Nephron (organoid): ENCODE results near the gene PEX6.
A peak's percentile ranks its signal among the peaks of the same experiment; 100 is the strongest.

ENCODE experiments used
- H3K27ac Mint-ChIP-seq, 3 experiments: 2 replicates each; pipeline ENCODE4 v1.8.0; 2020; ENCODE audit warnings: mixed read lengths in 3 of 3, mild to moderate bottlenecking in 2 of 3, moderate library complexity in 1 of 3
- H3K27me3 Mint-ChIP-seq: 2 replicates; pipeline ENCODE4 v1.8.0; 2021; ENCODE audit warnings: low read depth, mild to moderate bottlenecking, moderate library complexity, mixed read lengths
- H3K36me3 Mint-ChIP-seq: 2 replicates; pipeline ENCODE4 v1.8.0; 2020; ENCODE audit warnings: low read depth, mixed read lengths
- H3K4me1 Mint-ChIP-seq: 2 replicates; pipeline ENCODE4 v1.8.0; 2020; ENCODE audit warnings: mixed read lengths
- H3K4me3 Mint-ChIP-seq, 3 experiments: 2 replicates each; pipeline ENCODE4 v1.8.0; 2020; ENCODE audit warnings: mild to moderate bottlenecking in 3 of 3, mixed read lengths in 3 of 3, moderate library complexity in 2 of 3
- H3K9me3 Mint-ChIP-seq: 2 replicates; pipeline ENCODE4 v1.8.0; 2020; ENCODE audit warnings: mixed read lengths
- TF ChIP-seq, protein P1 (sequence below), 3 experiments: fragments of 200-600 bp; sonication (generic); IDR thresholded peaks; one replicate each; pipeline ENCODE4 v1.5.0; 2021; ENCODE audit warnings: antibody characterized with exemption in 3 of 3; ENCODE audit not compliant: unreplicated experiment in 3 of 3

Gene PEX6

DNA sequence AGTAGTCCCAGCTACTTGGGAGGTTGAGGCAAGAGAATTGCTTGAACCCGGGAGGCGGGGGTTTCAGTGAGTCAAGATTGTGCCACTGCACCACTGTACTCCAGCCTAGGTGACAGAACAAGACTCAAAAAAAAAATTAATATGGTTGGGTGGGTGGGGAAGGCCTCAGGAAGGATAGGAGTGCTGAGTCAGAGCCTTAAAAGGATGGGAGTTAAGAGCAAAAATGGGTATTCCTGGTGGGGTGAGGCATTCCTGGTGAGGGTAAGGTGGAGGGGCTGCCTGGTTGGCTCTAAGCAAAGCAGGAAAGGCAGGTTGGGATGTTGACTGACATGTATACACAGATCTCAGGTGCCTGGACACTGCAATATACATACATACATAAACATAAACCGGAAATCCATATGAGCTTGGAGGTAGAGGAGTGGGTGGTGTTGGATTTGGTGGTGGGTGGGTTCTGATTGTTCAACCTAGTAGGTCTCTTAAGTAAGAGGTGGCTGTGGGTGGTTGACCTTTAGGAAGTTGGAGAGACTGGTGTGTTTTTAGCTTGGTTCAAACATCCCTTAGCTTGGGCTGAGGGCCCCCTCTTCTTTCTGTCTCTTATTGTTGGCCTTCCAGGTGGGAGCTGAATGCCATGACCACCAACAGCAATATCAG, 41.2 kb upstream of the PEX6 start:
- H3K4me3 Mint-ChIP-seq: peak overlapping the region; percentile 86 to 98 (median 97)
- TF ChIP-seq, protein P1, sequence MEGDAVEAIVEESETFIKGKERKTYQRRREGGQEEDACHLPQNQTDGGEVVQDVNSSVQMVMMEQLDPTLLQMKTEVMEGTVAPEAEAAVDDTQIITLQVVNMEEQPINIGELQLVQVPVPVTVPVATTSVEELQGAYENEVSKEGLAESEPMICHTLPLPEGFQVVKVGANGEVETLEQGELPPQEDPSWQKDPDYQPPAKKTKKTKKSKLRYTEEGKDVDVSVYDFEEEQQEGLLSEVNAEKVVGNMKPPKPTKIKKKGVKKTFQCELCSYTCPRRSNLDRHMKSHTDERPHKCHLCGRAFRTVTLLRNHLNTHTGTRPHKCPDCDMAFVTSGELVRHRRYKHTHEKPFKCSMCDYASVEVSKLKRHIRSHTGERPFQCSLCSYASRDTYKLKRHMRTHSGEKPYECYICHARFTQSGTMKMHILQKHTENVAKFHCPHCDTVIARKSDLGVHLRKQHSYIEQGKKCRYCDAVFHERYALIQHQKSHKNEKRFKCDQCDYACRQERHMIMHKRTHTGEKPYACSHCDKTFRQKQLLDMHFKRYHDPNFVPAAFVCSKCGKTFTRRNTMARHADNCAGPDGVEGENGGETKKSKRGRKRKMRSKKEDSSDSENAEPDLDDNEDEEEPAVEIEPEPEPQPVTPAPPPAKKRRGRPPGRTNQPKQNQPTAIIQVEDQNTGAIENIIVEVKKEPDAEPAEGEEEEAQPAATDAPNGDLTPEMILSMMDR (IDR thresholded peaks at IDR 0.05; ENCODE audit: unreplicated experiment in 3 of 3): no peak
- H3K27ac Mint-ChIP-seq: peak overlapping the region; percentile 93 to 97 (median 96)
- peaks cover 43% of the 10 kb centered on the region for H3K4me1 Mint-ChIP-seq
- H3K36me3 Mint-ChIP-seq: peaks cover 43% of the 10 kb centered on the region
- no peaks in the 10 kb centered on the region for H3K9me3 Mint-ChIP-seq
- H3K27me3 Mint-ChIP-seq: peaks cover 3% of the 10 kb centered on the region

DNA sequence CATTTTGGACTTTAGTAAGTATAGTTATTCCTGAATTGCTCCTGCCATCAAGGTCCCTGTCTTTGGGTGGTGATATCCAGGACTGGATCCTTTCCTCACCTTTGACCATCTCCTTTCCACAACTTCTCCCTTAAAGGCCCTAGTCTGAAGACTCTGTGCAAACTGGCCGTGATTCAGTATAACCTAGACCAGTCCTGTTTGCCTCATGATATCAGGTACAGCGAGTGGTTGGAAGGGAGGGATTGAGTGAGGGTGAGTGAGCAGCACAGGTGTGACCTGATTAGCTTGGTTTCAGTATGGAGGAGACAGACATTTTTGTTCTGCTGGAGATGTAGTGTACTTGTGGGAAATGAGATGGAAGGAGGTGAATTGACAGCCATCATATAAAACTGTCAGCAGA, 40.2 kb upstream of the PEX6 start:
- peaks cover 52% of the 10 kb centered on the region for H3K4me1 Mint-ChIP-seq
- TF ChIP-seq, protein P1 (IDR thresholded peaks at IDR 0.05; ENCODE audit: unreplicated experiment in 3 of 3): no peak
- H3K27ac Mint-ChIP-seq: peak overlapping the region; percentile 2 to 57 (median 50)
- peaks cover 3% of the 10 kb centered on the region for H3K27me3 Mint-ChIP-seq
- H3K36me3 Mint-ChIP-seq: peaks cover 33% of the 10 kb centered on the region
- no peaks in the 10 kb centered on the region for H3K9me3 Mint-ChIP-seq
- peak overlapping the region; percentile 55 to 89 (median 71) for H3K4me3 Mint-ChIP-seq

DNA sequence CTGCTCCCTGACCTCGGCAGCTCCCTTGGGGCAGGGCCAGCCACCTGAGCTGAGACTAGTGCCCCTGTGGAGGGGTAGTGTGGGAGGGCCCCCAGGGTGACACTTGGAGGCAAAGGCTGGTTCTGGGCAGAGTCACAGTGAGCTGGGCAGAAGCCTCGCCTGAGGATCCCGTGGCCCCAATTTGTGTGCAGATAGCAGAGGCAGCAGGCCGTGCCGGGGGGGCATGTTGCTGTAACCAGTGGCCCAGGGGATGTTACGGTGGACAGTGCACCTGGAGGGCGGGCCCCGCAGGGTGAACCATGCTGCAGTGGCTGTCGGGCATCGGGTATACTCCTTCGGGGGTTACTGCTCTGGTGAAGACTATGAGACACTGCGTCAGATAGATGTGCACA, 38.0 kb upstream of the PEX6 start:
- Mint-ChIP-seq H3K4me3 (peak overlapping the region; percentile 75 to 89 (median 77)), H3K9me3 (no peaks in the 10 kb centered on the region), H3K27me3 (peaks cover 7% of the 10 kb centered on the region), H3K4me1 (peaks cover 73% of the 10 kb centered on the region), H3K27ac (peak overlapping the region in 2 of 3 experiments; percentile 54 to 76), H3K36me3 (peaks cover 35% of the 10 kb centered on the region)
- TF ChIP-seq, protein P1 (IDR thresholded peaks at IDR 0.05; ENCODE audit: unreplicated experiment in 3 of 3): no peak

DNA sequence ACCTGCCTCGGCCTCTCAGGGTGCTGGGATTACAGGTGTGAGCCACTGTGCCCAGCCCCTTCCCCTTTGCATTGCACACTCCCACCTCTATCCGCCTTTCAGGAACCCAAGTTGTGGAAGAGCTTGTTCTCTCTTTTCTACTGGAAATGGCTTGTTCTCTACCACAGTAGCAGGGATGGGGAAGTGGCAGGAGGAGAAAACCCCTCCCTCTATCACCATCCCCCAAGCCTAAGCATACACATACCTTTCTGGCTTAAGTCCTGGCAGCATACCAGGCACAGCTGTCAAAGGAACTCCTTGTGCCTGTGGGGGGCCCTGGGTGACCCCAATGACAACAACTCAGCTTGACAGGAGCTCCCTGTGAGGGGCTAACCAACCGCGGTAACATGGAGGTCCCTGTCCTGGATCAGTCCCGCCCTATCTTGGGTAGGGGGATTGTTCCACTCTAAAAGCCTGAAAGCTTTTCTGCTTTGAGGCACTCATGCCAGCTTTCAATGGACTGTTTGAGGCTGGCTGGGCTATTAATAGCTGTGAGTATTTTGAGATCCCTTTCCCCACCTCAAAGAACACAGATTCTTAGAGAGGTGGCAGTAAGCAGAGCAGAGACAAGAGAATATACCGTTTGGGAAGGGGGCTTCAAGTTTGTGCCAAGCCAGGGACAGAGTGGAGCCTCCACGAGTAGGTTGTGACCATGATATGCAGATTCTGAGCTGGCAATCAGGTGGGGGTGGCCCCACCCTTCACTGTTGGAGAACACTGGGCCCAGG, 37.4 kb upstream of the PEX6 start:
- H3K4me1 Mint-ChIP-seq: peaks cover 73% of the 10 kb centered on the region

DNA sequence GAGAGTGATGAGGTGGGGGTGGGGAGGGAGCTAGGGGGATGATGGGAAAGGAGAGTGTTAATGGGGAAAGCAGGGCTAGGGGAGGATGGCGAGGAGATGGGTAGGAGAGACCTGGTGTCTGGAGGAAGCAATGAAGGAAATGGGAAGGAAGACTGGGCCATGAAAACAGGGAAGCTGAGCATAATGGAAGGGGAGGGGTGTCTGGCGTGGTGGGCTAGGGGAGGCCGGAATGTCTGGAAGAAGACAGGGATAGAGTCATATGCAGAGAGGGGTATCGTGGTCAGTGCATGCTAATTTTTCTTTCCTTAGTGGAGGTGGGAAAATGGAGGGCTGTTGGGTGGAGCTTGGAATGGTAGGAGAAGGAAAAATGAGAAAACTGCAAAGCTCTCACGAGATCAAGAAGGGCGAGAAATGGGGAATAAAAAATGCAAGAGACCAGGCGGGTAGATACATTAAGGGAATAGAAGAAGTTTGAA, 35.5 kb upstream of the PEX6 start:
- TF ChIP-seq, protein P1 (IDR thresholded peaks at IDR 0.05; ENCODE audit: unreplicated experiment in 3 of 3): no peak
- Mint-ChIP-seq H3K27ac (peak overlapping the region; percentile 82 to 97 (median 89)), H3K36me3 (peaks cover 44% of the 10 kb centered on the region), H3K9me3 (no peaks in the 10 kb centered on the region), H3K27me3 (peaks cover 7% of the 10 kb centered on the region), H3K4me3 (peak overlapping the region; percentile 94 to 97 (median 94)), H3K4me1 (peaks cover 64% of the 10 kb centered on the region)

More for the DNA sequence above, 37.4 kb upstream of the PEX6 start:
- peak overlapping the region in 2 of 3 experiments; percentile 54 to 76 for H3K27ac Mint-ChIP-seq
- no peaks in the 10 kb centered on the region for H3K9me3 Mint-ChIP-seq
- peaks cover 38% of the 10 kb centered on the region for H3K36me3 Mint-ChIP-seq
- peaks cover 7% of the 10 kb centered on the region for H3K27me3 Mint-ChIP-seq
- H3K4me3 Mint-ChIP-seq: peak overlapping the region; percentile 75 to 89 (median 77)
- TF ChIP-seq, protein P1 (IDR thresholded peaks at IDR 0.05; ENCODE audit: unreplicated experiment in 3 of 3): no peak
